Fibroblast of skin of back (primary cell): ENCODE results near the gene ZFP69B.
"Not testable (repeated sequence)": the region's sequence is repeated elsewhere in the genome, so short reads cannot be mapped to it uniquely, and the experiment has no call there.

ENCODE experiments used
- DNase-seq: peaks from one replicate; pipeline ENCODE4 v3.0.0-alpha.2; 2013

The ZFP69B gene

DNA sequence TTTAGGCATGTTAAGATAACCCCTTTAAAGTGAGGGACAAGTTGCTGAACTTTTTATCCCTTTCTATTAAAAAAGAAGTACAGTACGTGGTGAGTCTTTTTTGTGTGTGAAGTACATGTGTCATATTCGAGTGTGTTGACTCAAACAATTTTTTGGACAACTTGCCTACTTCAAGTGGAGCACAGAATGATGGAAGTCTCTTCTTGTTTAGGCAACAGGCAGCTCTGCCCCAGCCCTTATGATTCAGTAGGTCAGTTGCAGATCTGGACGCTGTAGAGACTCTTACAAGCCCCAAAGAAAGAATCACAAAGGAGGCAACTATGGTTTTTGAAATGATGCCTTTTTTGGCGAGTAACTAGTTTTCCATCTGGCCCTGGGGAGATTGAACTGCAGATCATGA is 14.4 kb upstream of the ZFP69B start:
- DNase-seq, result no peak

DNA sequence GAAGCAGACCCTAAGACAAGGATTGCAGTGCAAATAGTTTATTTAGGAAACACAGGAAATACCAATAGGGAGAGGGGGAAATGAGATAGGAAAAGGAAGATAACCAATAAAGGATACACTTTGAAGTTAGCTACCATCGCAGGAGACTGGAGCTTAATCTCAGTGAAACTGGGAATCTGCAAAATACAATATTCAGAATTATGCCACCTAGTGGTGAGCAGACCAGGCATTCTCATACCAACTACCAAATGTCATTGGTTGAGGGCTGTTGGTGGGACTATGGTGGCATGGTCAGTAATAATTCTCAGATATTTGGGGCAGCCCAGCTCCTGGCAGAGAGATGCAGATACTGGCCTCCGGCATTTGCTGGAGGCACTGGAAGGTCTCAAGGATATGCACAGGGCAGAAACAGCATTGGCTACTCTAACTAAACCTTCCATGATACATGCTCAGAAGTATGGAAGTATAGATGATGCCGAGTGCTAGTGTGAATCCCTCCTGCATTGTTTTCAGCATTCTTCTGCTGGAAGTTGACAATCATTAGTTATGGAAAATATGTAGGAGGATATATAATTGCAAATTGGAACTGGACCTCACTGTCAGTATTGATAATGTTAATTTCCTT is 11.8 kb upstream of the ZFP69B start:
- no peak for DNase-seq

DNA sequence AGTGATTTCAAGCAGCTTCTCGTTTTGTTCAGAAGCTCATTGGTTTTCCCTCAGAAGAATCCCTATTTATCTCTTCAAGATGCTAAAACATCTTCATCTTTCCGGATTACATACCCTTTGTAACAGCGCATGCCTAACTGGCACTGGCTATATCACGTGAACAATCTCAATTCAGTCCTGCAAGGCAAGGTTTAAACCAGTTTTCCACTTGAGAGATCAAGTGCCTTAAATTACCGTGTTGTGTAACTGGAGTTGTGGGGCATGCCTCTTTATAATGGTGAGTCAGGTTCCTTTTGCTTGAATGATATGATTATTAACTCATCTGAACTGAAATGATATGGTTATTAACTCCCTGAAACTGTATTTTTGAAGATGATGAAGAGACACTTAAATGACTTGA is 11.0 kb upstream of the ZFP69B start:
- no peak for DNase-seq

DNA sequence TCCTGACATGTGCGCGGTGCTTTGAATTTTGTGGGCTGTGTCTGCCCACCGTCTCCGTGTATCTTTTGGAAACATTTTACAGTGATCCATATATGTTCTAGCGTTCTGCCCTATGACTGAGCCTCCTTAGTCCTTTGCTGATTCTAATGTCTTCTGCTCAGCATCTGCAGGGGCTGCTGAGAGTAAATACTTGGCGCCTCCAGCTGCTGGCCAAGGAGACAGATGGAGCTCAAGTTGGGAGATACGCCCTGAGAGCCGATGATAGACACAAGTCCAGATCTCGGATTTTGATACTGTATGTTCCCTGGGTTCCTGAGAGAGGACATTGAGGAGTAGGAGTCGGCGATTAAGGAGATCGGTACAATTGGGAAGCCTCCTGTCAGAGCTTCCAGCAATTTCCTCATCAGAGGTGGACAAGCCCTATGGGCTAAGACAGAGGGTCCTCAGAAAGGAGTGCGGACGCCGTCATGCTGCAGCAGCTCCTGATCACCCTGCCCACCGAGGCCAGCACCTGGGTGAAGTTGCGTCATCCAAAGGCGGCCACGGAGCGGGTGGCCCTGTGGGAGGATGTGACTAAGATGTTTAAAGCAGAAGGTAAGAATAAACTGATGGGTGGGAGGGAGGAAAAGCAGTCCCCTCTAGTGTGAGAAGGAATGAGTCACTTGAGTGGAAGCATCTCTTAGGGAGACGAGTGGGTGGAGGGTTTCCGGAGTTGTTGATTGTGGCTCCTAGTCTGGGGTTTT is 390 bp downstream of the ZFP69B start:
- peak; percentile 38 for DNase-seq

DNA sequence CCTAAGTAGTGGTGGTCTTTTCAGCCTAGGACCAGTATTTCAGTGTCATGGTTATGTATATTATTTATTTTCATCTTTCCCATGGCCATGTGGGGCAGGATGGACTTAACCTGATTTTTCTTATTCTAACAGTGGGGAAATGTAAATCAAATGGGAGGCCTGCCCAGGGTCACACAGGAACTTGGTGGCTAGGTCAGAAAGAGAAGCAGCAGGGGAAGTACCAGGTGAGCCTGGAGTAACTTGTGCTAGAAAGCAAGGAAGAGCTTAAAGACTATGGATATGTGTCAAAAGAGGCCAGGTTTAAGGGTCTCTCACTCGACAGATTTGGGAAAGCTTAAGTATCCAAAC is 936 bp downstream of the ZFP69B start:
- DNase-seq, result no peak

DNA sequence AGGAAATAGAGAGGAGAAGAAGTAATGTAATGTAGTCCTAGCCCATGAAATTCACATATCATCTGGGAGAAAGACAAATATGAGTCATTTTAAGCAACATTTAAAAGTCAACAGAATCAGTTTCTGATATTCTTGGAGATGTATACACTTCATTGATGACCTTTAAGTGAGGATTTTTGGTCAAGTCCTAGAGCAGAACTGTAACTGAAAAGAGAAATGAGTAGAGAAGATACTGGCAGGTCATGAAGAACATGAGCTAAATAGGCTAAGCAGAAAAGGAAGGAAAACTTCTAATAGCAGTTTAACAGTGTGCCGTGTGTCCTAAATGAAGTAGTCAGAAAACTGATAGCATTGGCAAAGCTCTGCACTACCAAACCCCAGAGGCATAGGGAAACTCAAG is 4.6 kb downstream of the ZFP69B start:
- DNase-seq, result no peak

DNA sequence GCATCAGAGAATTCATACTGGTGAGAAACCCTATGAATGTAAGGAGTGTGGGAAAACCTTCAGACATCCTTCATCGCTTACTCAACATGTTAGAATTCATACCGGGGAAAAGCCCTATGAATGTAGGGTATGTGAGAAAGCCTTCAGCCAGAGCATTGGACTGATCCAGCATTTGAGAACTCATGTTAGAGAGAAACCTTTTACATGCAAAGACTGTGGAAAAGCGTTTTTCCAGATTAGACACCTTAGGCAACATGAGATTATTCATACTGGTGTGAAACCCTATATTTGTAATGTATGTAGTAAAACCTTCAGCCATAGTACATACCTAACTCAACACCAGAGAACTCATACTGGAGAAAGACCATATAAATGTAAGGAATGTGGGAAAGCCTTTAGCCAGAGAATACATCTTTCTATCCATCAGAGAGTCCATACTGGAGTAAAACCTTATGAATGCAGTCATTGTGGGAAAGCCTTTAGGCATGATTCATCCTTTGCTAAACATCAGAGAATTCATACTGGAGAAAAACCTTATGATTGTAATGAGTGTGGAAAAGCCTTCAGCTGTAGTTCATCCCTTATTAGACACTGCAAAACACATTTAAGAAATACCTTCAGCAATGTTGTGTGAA is 12.8 kb downstream of the ZFP69B start:
- DNase-seq, result no peak

DNA sequence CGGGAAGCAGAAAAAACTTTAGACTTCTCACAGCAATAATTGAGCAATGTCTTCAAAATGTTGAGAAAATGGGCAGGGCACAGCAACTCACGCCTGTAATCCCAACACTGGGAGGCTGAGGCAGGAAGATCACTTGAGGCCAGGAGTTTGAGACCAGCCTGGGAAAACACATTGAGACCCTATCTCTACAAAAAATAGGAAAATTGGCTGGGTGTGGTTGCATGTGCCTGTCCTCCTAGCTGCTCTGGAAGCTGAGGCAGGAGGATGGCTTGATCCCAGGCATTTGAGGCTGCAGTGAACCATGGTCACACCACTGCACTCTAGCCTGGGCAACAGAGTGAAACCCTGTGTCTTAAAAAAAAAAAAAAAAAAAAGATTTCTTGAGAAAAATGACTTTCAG is 19.1 kb downstream of the ZFP69B start:
- no peak for DNase-seq

DNA sequence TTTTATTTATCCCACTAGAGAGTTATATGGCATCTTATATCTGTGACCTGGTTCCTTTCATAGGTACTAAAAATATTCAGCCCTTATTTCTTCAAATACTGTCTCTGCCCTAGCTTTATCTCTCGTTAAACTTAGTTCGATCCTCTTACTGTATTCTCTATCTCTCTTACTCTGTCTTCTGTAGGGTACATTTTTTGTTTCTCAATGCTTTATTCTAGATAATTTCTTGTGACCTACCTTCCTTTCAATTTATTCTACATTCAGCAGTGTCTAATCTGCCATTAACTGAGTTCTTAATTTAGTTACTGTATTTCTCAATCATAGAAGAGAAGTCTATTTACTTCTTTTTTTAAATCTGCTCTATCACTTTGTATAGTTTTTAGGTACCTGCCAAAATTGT is 25.0 kb downstream of the ZFP69B start:
- DNase-seq, result no peak

DNA sequence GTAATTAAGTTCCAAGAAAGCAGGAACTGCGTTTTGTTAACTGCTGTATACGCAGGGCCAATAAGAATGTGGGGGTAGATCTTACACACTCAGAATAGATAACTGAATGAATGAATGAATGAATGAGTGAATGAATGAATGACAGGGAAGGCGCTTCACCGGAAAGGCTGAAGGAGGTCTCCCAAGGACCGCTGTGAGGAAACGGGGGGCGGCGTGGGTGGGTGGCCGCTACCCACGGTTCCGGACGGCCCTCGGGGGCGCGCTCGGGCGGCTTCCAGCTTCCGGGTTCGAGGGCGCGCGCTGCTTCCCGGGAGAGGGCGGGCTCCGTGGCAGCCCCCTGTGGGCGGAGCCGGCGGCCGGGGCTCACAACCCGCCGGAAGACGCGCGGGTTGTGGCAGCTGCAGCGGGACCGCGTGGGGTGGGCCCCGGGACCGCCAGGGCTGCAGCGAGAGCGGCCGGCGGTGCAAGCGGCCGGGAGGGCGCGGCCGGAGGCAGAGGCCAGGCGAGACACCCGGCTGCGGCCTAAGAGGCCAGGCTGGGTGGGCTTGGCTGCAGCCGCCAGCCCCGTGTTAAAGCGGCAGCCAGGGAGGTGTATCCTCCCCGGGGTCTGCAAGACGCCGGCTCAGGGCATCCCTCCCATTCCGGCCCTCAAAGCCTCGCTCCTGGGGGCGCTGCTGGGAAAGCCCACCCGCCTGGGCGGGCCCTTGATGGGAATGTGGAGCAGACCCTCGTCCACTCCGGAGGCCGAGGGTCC is 26.8 kb downstream of the ZFP69B start, which contains the start of gene ZFP69:
TSS of gene ZFP69 (plus strand) at position 367 of the 754 bp plus-strand sequence. CDS start 2,072 bp downstream, outside the sequence.
- DNase-seq, result peak; percentile 70

DNA sequence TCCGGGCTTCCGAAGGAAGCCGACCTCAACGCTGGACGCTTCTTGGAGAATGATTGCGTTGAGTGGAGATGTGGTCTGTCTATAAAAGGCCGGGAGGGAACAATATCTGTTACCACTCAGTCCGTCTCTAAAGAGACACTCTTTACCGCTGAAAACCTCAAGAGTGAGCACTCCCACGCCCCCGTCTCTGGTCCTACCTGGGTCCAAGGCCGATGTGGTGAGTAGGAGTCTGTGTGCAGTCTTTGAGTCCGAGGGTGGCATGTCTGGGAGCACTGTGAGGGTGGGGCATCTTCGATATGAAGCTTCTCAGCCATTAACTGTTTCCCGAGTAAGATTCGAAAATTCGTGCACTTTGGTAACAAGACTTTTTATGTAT is 27.4 kb downstream of the ZFP69B start:
- DNase-seq, result peak; percentile 13

DNA sequence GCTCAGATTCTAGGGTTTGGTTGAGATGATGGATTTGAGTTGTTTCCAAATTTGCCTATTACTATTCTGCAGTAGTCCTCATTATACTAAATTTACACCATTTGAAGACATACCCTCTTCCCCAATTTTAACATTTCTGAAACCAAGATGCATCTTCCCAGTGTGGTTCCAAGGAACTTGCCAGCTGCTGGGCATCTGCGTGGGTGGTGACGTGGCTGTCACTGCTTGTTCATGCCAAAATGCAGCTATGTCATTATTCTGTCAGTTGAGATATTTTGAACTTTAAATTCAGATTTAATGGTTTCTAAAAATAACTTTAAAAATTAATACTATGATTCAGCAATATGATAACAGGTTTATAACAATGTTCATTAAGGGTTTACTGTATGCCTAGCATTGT is 28.0 kb downstream of the ZFP69B start:
- DNase-seq, result no peak

DNA sequence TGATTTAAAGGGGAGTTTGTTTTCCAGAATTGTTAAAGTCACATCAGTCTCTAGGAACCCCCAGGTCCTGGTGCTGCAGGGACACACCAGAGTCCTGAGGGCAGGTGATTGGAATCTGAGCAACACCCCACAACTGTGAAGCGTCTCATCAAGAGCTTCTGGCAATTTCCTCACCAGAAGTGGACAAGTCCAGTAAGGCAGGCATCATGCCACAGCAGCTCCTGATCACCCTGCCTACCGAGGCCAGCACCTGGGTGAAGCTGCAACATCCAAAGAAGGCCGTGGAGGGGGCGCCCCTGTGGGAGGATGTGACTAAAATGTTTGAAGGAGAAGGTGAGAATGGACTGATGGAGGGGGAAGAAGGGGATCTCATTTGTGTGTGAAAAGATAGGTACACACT is 28.9 kb downstream of the ZFP69B start:
- no peak for DNase-seq

DNA sequence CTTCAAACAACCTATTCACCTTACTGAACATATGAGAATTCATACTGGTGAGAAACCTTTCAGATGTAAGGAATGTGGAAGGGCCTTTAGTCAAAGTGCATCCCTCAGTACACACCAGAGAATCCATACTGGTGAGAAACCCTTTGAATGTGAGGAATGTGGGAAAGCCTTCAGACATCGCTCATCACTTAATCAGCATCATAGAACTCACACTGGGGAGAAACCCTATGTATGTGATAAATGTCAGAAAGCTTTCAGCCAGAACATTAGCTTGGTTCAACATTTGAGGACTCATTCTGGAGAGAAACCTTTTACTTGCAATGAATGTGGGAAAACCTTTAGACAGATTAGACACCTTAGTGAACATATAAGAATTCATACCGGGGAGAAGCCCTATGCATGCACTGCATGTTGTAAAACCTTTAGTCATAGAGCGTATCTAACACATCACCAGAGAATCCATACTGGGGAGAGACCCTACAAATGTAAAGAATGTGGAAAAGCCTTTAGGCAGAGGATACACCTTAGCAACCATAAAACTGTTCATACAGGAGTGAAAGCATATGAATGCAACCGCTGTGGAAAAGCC is 45.1 kb downstream of the ZFP69B start:
- DNase-seq, result no peak

DNA sequence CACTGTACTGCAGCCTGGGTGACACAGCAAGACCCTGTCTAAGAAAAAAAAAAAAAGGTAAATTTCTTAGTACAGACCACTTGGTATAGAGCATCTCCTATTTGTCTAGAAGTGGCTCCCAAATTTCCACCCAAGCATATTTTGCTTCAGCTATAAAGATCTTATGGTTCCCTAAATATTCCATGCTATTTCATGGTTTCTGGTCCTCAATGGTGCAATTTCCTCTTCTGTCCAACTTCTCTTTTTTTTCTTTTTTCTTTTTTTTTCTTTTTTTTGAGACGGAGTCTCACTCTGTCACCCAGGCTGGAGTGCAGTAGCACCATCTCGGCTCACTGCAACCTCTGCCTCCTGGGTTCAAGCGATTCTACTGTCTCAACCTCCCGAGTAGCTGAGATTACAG is 52.4 kb downstream of the ZFP69B start:
- DNase-seq, result not testable (repeated sequence)

DNA sequence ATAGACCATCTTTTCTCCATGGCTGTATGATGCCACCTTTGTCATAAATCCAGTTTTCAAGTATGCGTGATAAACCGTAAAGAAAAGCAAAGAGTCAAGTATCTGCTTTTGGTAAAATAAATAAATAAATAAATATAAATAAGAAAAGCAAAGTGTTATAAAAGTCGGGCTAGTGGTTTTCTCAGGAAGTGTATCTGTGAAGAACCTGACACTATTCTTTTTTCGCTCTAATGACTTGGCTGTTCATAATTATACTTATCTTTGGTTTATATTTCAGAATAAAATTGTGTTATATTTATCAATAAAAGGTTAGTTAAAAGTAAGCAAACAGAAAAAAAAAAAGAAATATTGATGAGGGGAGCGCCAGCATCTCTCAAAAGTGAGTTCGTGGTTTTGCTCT is 57.7 kb downstream of the ZFP69B start:
- DNase-seq, result no peak

DNA sequence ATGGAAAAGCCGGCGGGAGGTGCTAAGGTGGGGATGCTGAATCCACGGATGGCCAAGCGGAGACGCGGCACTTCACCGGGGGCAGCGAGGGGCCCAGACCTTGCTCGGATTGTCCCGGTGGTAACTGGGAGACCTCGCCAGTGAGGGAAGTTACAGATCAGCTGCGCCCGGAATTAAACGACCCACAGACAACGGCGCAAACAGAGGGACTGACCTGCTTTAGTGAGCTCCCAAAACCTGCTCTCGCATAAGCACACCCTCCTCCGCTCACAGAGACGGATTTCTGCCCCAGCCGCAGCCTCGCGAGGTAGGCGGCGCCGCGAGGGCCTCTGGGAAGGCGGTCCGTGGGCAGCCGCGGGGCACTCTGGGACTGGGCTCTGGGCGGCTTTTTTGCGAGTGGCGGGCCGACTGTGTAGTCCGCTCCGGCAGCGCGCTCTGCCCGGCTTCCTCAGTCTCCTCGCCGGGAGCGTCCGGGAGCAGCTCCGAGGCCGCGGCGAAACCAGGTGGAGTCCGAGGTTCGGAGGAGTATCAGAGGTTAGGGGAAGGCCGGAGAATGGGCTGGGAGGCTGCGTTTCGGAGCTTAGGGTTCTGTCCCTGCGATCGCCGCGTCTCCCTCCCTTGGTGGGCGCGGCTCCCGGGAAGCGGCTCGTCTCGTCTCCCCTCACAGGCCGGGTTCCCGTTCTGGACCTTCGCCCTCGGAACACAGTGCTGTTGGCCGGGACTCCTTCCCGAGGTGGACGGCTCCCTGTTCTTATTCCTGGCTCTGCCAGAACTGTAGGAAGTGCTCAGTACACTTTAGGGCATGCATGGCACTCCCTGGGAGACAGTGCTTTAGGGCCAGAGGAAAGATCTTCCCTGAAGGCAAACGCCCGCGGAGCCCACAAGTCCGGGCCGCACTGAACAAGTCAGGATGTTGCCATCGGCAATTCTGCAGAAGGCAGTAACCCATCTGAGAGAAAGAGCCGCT is 58.4 kb downstream of the ZFP69B start, which contains the start of gene EXO5:
TSS of gene EXO5 (plus strand) at position 393 of the 967 bp plus-strand sequence. CDS start 5,778 bp downstream, outside the sequence.
- DNase-seq, result peak; percentile 81
